ENCODE results near the gene PPP1R3D. TPM values are rescaled to one million over a fixed set of nuclear protein-coding genes. Genes with fewer than 3 reads are reported as not detected.

PPP1R3D gene
- total RNA-seq, 4 donors from 2014 or later = 14.5 to 20.0 (median 16.1) TPM

GRCh38 chr20:59947376-59947775 is 7.3 kb upstream of the PPP1R3D start:
- intact Hi-C loops (cut with DNase I; ENCODE audit: low total_unique reads) = no loop called here
- H3K4me3 ChIP-seq (ENCODE audit: low read depth, poor library complexity, severe bottlenecking) = no peak overlapping the region
- no peak for DNase-seq (ENCODE audit: low spot score in 2 of 2)
- TF ChIP-seq CTCF (IDR thresholded peaks at IDR 0.05) (no peak), POLR2A (IDR thresholded peaks at IDR 0.05) (no peak)
- WGBS, 2 donors = 76 to 90% methylated on average over 8 of the region's 8 CpGs

GRCh38 chr20:59945731-59946130 is 5.6 kb upstream of the PPP1R3D start:
- TF ChIP-seq POLR2A (IDR thresholded peaks at IDR 0.05) (no peak), CTCF (IDR thresholded peaks at IDR 0.05) (no peak)
- intact Hi-C loops (cut with DNase I; ENCODE audit: low total_unique reads) = no loop called here
- H3K4me3 ChIP-seq (ENCODE audit: low read depth, poor library complexity, severe bottlenecking) = no peak overlapping the region
- DNase-seq (ENCODE audit: low spot score in 2 of 2) = no peak
- 74 to 82% methylated on average over 2 of the region's 2 CpGs for WGBS, 2 donors

- WGBS, 2 donors = 44 to 50% methylated on average over 3 of the region's 3 CpGs
- intact Hi-C loops (cut with DNase I; ENCODE audit: low total_unique reads) = no loop called here
- no peak overlapping the region for H3K4me3 ChIP-seq (ENCODE audit: low read depth, poor library complexity, severe bottlenecking)
- DNase-seq (ENCODE audit: low spot score in 2 of 2) = no peak
- TF ChIP-seq POLR2A (IDR thresholded peaks at IDR 0.05) (no peak), CTCF (IDR thresholded peaks at IDR 0.05) (no peak)
Observed at GRCh38 chr20:59945175-59945574, 5.1 kb upstream of the PPP1R3D start.

- no peak for DNase-seq (ENCODE audit: low spot score in 2 of 2)
- WGBS, 2 donors = 79% methylated on average over 7 of the region's 7 CpGs
- H3K4me3 ChIP-seq (ENCODE audit: low read depth, poor library complexity, severe bottlenecking) = no peak overlapping the region
- intact Hi-C loops (cut with DNase I; ENCODE audit: low total_unique reads) = no loop called here
- no peak for TF ChIP-seq CTCF (IDR thresholded peaks at IDR 0.05)
- no peak for TF ChIP-seq POLR2A (IDR thresholded peaks at IDR 0.05)
Observed at GRCh38 chr20:59944726-59945125, 4.6 kb upstream of the PPP1R3D start.

GRCh38 chr20:59942245-59942644 is 2.1 kb upstream of the PPP1R3D start:
- DNase-seq (ENCODE audit: low spot score in 2 of 2) = no peak
- intact Hi-C loops (cut with DNase I; ENCODE audit: low total_unique reads) = no loop called here
- WGBS, 2 donors = 72 to 90% methylated on average over 2 of the region's 2 CpGs
- no peak overlapping the region for H3K4me3 ChIP-seq (ENCODE audit: low read depth, poor library complexity, severe bottlenecking)
- no peak for TF ChIP-seq POLR2A (IDR thresholded peaks at IDR 0.05)
- no peak for TF ChIP-seq CTCF (IDR thresholded peaks at IDR 0.05)

- WGBS, 2 donors = 0% methylated on average over 4 of the region's 4 CpGs
- H3K4me3 ChIP-seq (ENCODE audit: low read depth, poor library complexity, severe bottlenecking) = peak overlapping the region; percentile 60
- intact Hi-C loops (cut with DNase I; ENCODE audit: low total_unique reads) = no loop called here
- no peak for DNase-seq (ENCODE audit: low spot score in 2 of 2)
- TF ChIP-seq CTCF (IDR thresholded peaks at IDR 0.05) = no peak
- TF ChIP-seq POLR2A (IDR thresholded peaks at IDR 0.05) = no peak
Observed at GRCh38 chr20:59940956-59941294, 820 bp upstream of the PPP1R3D start.
